Karpas-422 (cell line): ENCODE data around the gene LSM6. TPM values are rescaled to one million over a fixed set of nuclear protein-coding genes. Genes with fewer than 3 reads are reported as not detected.

Experiments used
- DNase-seq: peaks from one replicate; pipeline ENCODE4 v3.0.0-alpha.2; 2015
- H2AFZ ChIP-seq: fragments of 200-600 bp; sonication (generic); 2 replicates; pipeline ENCODE4 v1.6.1; 2014; ENCODE audit warnings: antibody characterized with exemption, low read length, mixed read lengths
- H3K27ac ChIP-seq: fragments of 200-600 bp; sonication (generic); 2 replicates; pipeline ENCODE4 v1.5.1; 2014; ENCODE audit warnings: mild to moderate bottlenecking, low read length, moderate library complexity
- H3K27me3 ChIP-seq: fragments of 200-600 bp; sonication (generic); 2 replicates; pipeline ENCODE4 v1.6.1; 2014; ENCODE audit warnings: low read length, mixed read lengths
- H3K36me3 ChIP-seq: fragments of 200-600 bp; sonication (generic); 2 replicates; pipeline ENCODE4 v1.6.1; 2014; ENCODE audit warnings: low read length, mixed read lengths; ENCODE audit not compliant: insufficient read depth
- H3K4me1 ChIP-seq: fragments of 200-600 bp; sonication (generic); 2 replicates; pipeline ENCODE4 v1.6.1; 2014; ENCODE audit warnings: mild to moderate bottlenecking, low read length, mixed read lengths
- H3K4me2 ChIP-seq: fragments of 200-600 bp; sonication (generic); 2 replicates; pipeline ENCODE4 v1.6.1; 2014; ENCODE audit warnings: low read length, low read depth, mild to moderate bottlenecking; ENCODE audit not compliant: poor library complexity, severe bottlenecking
- H3K4me3 ChIP-seq: fragments of 200-600 bp; sonication (generic); 2 replicates; pipeline ENCODE4 v1.5.1; 2014; ENCODE audit warnings: mild to moderate bottlenecking, antibody characterized with exemption, low read length, mixed read lengths
- H3K79me2 ChIP-seq: fragments of 200-600 bp; sonication (generic); 2 replicates; pipeline ENCODE4 v1.6.1; 2014; ENCODE audit warnings: mild to moderate bottlenecking, low read length, mixed read lengths
- H3K9ac ChIP-seq: fragments of 200-600 bp; sonication (generic); 2 replicates; pipeline ENCODE4 v1.6.0; 2014; ENCODE audit warnings: low read length
- H3K9me2 ChIP-seq: fragments of 200-600 bp; sonication (generic), shearing (Covaris generic); replicated peaks from 2 replicates; pipeline ENCODE4 v1.6.0; 2014; ENCODE audit warnings: mild to moderate bottlenecking, low read length, moderate library complexity; ENCODE audit not compliant: insufficient read depth
- H3K9me3 ChIP-seq: fragments of 300-700, 200-600 bp; sonication (generic); 2 replicates; pipeline ENCODE4 v1.6.1; 2014; ENCODE audit warnings: low read length, mixed read lengths
- H4K20me1 ChIP-seq: fragments of 200-600 bp; sonication (generic); 2 replicates; pipeline ENCODE4 v1.6.1; 2014; ENCODE audit warnings: mild to moderate bottlenecking, antibody characterized with exemption, low read length, low read depth; ENCODE audit not compliant: insufficient read depth
- total RNA-seq: library from RNA; depleted of rRNA; stranded (reverse); fragments of >200 nt; shearing (Covaris generic); gene quantifications from 2 replicates; pipeline ENCODE4 v1.2.3, GENCODE V29; 2014; ENCODE audit warnings: low replicate concordance

Gene LSM6
- total RNA-seq, 1 experiment from 2014 or later = 238 TPM

DNA sequence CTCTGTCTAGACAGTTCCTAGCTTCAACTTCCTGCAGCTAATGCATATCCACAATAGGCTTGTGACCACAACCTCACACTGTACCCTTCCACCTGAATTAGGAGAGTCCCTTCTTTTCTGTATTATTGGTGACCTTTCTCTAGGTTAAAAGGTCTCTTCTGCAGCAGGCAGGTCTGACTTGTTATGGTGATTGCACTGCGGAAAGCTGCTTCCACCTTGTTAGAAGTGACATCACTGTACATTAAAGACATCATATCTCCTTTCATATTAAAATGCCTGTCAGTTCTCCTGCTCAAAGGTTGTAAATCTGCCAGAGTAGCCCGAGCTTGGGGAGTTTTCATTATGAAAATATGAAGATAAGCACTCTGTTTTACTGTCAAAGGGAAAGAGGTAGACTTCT lies 21.5 kb upstream of the LSM6 start:
- Histone ChIP-seq H3K4me3 (no peak overlapping the region), H3K27ac (no peak overlapping the region), H3K36me3 (no peaks in the 10 kb centered on the region), H2AFZ (peak overlapping the region; percentile 25; the same call in 1 of the 2 replicates), H3K27me3 (no peaks in the 10 kb centered on the region), H4K20me1 (no peaks in the 10 kb centered on the region), H3K4me2 (peak overlapping the region; percentile 18), H3K79me2 (no peaks in the 10 kb centered on the region), H3K9me3 (peaks cover 7% of the 10 kb centered on the region; the same call in 1 of the 2 replicates), H3K4me1 (peaks cover 24% of the 10 kb centered on the region), H3K9ac (no peak overlapping the region), H3K9me2 (no peaks in the 10 kb centered on the region)
- no peak for DNase-seq

DNA sequence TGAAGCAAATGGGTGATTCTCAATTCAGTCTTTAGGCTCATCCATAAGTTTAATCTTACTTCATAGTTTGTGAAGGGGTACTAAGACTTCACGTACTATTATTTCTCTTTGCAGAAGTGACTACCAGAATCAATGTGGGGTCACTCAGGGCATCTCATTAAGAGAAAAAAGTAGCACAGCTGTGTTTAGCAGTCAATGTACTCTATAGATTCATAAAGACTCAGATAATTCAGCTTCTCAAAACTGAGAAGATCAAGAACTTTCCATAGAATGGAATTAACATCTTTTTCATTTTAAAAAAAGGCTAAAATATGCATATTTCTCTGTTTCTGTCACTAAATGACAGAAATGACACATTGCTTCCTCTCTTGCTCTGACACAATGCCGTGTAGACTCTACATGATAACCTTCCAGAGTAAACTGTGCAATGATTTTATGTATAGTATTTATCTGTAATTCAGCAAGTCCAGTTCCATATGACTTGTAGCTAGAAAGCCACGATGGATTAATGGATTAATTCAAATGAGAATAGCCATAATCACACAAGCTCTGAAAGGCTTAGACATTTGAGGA lies 20.3 kb upstream of the LSM6 start:
- no peaks in the 10 kb centered on the region for H4K20me1 ChIP-seq
- peaks cover 29% of the 10 kb centered on the region for H3K4me1 ChIP-seq
- H3K9me3 ChIP-seq = peaks cover 7% of the 10 kb centered on the region; the same call in 1 of the 2 replicates
- no peaks in the 10 kb centered on the region for H3K79me2 ChIP-seq
- no peak overlapping the region for H3K4me3 ChIP-seq
- DNase-seq = no peak
- no peaks in the 10 kb centered on the region for H3K27me3 ChIP-seq
- no peaks in the 10 kb centered on the region for H3K36me3 ChIP-seq
- no peak overlapping the region for H3K4me2 ChIP-seq
- no peak overlapping the region for H2AFZ ChIP-seq
- H3K9ac ChIP-seq = no peak overlapping the region
- H3K9me2 ChIP-seq = no peaks in the 10 kb centered on the region
- no peak overlapping the region for H3K27ac ChIP-seq

DNA sequence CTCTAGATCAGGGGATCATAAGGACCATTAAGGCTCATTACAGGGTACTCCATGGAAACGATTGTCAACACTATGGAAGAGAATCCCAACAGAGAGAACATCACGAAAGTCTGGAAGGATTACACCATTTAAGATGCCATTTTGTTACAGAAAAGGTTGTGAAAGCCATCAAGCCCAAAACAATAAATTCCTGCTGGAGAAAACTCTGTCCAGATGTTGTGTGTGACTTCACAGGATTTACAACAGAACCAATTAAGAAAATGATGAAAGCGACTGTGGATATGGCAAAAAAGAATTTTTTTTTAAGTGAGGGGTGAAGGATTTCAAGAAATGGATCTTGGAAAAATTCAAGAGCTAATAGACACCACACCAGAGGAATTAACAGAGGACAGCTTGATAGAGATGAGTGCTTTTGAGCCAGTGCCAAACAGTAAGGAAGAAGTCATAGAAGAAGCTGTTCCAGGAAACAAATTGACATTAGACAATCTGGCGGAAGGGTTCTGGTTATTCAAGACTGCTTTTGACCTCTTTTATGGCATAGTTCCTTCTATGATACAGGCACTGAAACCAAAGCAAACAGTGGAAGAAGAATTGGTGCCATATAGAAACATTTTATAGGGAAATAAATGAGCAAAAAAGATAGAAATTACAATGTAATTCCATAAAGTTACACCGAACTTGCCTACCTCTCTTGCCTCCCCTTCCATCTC lies 17.3 kb upstream of the LSM6 start:
- Histone ChIP-seq H2AFZ (no peak overlapping the region), H3K9ac (no peak overlapping the region), H3K9me3 (peaks cover 7% of the 10 kb centered on the region; the same call in 1 of the 2 replicates), H3K4me3 (no peak overlapping the region), H3K4me2 (no peak overlapping the region), H4K20me1 (no peaks in the 10 kb centered on the region), H3K36me3 (no peaks in the 10 kb centered on the region), H3K9me2 (no peaks in the 10 kb centered on the region), H3K4me1 (peaks cover 26% of the 10 kb centered on the region), H3K27ac (no peak overlapping the region), H3K27me3 (no peaks in the 10 kb centered on the region; the same call in 1 of the 2 replicates), H3K79me2 (no peaks in the 10 kb centered on the region)
- no peak for DNase-seq

DNA sequence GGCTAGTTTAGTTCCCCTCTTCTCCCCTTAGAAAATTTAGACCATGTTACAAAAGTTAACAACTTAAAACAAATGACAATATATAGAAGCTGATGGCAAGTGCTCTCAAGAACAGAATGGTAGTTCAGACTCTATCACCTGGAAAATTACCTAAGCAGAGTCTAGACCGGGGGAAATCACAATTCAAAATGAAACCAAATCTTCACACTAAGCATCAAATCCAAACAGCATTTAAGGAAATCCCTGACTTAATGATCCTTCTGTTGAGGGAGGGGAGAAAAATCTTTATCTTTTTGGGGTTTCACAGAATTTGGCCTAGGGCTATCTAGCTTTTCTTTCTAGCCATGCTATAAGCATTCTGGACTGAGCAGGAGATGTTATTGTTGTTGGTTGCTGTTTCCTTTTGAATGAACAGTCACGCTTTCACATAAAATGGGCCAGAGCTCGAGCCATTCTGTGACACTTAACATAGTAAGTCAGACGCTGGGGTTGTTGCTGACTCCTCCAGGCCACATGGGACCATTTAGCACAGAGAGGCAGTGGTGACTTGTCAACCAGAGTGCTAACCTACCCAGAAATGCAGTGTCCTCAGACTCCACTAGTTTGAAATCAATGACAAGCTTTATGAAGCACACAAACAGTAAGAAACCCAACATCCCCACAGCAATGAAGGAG lies 16.0 kb upstream of the LSM6 start:
- Histone ChIP-seq H3K9me3 (peaks cover 7% of the 10 kb centered on the region; the same call in 1 of the 2 replicates), H2AFZ (peak overlapping the region; percentile 13; the same call in 1 of the 2 replicates), H3K4me3 (no peak overlapping the region), H4K20me1 (no peaks in the 10 kb centered on the region), H3K9ac (no peak overlapping the region), H3K4me2 (peak overlapping the region; percentile 1), H3K27me3 (no peaks in the 10 kb centered on the region; the same call in 1 of the 2 replicates), H3K79me2 (no peaks in the 10 kb centered on the region), H3K4me1 (peaks cover 13% of the 10 kb centered on the region), H3K9me2 (no peaks in the 10 kb centered on the region), H3K36me3 (no peaks in the 10 kb centered on the region), H3K27ac (no peak overlapping the region)
- DNase-seq = no peak

DNA sequence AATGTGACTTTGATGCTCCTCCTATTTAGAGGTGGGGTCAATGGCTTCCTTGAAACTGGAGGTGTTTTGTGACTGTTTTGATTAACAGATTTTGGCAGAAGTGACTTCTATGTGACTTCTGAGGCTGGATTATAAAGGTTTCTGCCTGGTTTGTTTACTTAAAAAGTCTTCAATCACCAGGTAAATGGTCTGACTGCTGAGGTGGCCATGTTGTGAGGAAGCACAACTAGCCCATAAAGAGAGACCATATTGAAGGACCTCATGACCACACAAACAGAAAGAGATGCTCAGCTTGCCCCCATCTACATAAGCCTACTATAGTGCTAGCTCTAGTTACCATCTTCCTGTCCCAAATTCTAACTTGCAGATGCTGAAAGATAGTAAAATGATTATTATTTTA lies 14.3 kb upstream of the LSM6 start:
- no peak overlapping the region for H3K9ac ChIP-seq
- no peak overlapping the region for H3K27ac ChIP-seq
- no peak overlapping the region for H2AFZ ChIP-seq
- H4K20me1 ChIP-seq = no peaks in the 10 kb centered on the region
- DNase-seq = no peak
- H3K9me2 ChIP-seq = no peaks in the 10 kb centered on the region
- no peaks in the 10 kb centered on the region for H3K79me2 ChIP-seq
- peaks cover 7% of the 10 kb centered on the region; the same call in 1 of the 2 replicates for H3K9me3 ChIP-seq
- H3K4me2 ChIP-seq = no peak overlapping the region
- no peaks in the 10 kb centered on the region for H3K36me3 ChIP-seq
- H3K4me1 ChIP-seq = peaks cover 5% of the 10 kb centered on the region
- no peak overlapping the region for H3K4me3 ChIP-seq
- H3K27me3 ChIP-seq = no peaks in the 10 kb centered on the region; the same call in 1 of the 2 replicates

DNA sequence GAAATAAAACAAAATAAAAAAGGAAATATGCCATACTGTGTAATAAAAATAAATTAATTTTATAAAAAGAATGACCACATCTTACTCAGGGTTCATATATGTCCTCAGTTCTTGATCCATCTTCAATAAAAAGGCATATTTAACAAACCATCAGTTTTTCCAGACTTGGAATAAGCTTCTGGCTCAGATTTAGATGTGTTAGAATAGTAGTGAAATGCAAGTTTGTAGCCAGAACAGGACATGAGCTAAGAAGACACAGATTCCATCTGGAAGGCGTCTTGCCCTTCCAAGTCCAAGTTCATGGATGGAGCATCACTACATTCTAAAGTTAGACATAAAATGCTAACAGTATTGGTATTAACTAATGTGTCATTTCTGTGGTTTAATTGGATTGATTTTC lies 10.3 kb upstream of the LSM6 start:
- H4K20me1 ChIP-seq = no peaks in the 10 kb centered on the region

DNA sequence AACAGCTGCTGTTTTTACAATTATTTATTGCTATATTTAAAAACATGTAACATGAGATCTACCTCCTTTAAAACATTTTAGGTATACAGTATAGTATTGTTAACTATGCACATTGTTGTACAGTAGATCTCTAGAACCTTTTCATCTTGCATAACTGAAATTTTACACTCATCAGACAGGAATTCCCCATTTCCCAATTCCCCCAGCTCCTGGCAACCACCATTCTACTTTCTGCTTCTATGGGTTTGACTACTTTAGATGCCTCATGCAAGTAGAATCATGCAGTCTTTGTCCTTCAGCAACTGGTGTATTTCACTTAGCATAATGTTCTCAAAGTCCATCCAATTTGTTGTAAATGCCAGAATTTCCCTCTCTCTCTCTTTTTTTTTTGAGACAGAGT lies 9.7 kb upstream of the LSM6 start:
- no peak overlapping the region for H3K27ac ChIP-seq
- H3K4me3 ChIP-seq = no peak overlapping the region
- no peaks in the 10 kb centered on the region for H3K9me3 ChIP-seq
- H3K4me1 ChIP-seq = no peaks in the 10 kb centered on the region
- DNase-seq = no peak
- H4K20me1 ChIP-seq = no peaks in the 10 kb centered on the region
- no peak overlapping the region for H3K9ac ChIP-seq
- H3K4me2 ChIP-seq = no peak overlapping the region
- no peaks in the 10 kb centered on the region for H3K36me3 ChIP-seq
- H3K27me3 ChIP-seq = no peaks in the 10 kb centered on the region; the same call in 1 of the 2 replicates
- H2AFZ ChIP-seq = no peak overlapping the region
- no peaks in the 10 kb centered on the region for H3K79me2 ChIP-seq
- H3K9me2 ChIP-seq = no peaks in the 10 kb centered on the region

More for the DNA sequence above, 10.3 kb upstream of the LSM6 start:
- Histone ChIP-seq H3K9me2 (no peaks in the 10 kb centered on the region), H3K9me3 (no peaks in the 10 kb centered on the region), H2AFZ (no peak overlapping the region), H3K27me3 (no peaks in the 10 kb centered on the region; the same call in 1 of the 2 replicates), H3K79me2 (no peaks in the 10 kb centered on the region), H3K4me2 (no peak overlapping the region), H3K4me3 (no peak overlapping the region), H3K9ac (no peak overlapping the region), H3K27ac (no peak overlapping the region), H3K4me1 (no peaks in the 10 kb centered on the region), H3K36me3 (no peaks in the 10 kb centered on the region)
- no peak for DNase-seq

DNA sequence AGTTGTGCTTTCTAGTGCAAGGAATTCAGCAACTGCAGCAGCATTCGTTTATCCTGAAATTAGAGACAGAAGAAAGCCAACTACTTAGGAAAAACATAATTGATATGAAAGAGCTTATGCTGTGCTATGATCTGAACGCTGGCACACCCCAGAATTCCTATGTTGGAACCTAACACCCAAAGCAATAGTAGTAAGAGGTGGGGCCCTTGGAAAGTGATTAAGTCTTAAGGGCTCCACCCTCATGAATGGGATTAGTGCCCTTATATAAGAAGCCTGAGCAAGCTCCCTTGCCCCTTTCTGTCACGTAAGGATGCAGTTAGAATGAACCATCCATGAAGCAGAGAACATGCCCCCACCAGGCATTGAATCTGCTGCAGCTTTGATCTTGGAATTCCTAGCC lies 5.4 kb upstream of the LSM6 start:
- peaks cover 7% of the 10 kb centered on the region for H3K4me1 ChIP-seq
- no peaks in the 10 kb centered on the region for H4K20me1 ChIP-seq
- no peak overlapping the region for H3K9ac ChIP-seq
- H3K9me2 ChIP-seq = no peaks in the 10 kb centered on the region
- H3K4me2 ChIP-seq = no peak overlapping the region
- H3K9me3 ChIP-seq = no peaks in the 10 kb centered on the region
- H3K36me3 ChIP-seq = no peaks in the 10 kb centered on the region
- H3K79me2 ChIP-seq = peaks cover 2% of the 10 kb centered on the region
- DNase-seq = no peak
- no peaks in the 10 kb centered on the region for H3K27me3 ChIP-seq
- no peak overlapping the region for H3K4me3 ChIP-seq
- H3K27ac ChIP-seq = no peak overlapping the region
- no peak overlapping the region for H2AFZ ChIP-seq
